ENCODE results near the gene FOXD4L6.
"Not testable (repeated sequence)": the region's sequence is repeated elsewhere in the genome, so short reads cannot be mapped to it uniquely, and the experiment has no call there.

FOXD4L6 gene

DNA sequence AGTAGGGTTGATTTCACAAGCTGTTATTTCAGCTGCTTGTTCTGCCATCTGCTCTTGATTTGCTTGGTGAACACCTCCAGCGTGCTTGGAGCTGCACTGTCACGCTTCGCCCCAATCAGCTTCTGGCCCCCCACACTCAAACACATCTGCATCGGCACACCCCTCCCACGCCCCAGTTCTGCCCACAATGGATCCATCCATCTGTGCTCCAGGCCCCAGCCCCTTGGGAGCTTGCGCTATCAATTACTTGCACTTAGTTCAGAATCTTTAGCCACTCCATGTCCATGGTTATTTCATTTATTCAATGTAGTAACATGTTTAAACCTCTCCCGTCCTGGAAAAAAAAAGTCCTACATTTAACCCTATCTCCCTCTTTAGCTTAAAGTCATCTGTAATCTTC lies 28.0 kb downstream of the FOXD4L6 start:
- DNase-seq (ENCODE audit: low read depth) = not testable (repeated sequence)

- not testable (repeated sequence) for DNase-seq (ENCODE audit: low read depth)
Observed at GRCh38 chr9:41098759-41099158, 29.7 kb downstream of the FOXD4L6 start.

DNA sequence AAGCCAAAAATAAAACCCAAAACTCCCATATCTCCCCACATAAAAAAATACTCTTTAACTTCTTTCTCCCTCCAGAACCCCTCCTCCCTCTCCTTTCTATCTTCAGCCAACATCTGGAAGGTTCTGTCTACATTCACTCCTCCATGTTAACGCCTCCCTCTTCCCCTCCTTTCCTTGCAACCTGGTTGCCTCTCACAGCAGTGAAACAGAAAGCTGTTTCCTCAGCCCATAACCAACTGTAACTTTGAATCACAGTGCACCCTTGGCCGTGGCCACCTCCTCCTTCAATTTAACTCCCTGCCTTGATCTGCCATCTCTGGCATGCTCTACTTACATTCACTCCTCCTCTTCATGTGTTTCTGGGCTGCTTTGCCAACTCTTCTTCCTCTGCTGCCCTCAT lies 33.4 kb downstream of the FOXD4L6 start:
- not testable (repeated sequence) for DNase-seq (ENCODE audit: low read depth)

DNA sequence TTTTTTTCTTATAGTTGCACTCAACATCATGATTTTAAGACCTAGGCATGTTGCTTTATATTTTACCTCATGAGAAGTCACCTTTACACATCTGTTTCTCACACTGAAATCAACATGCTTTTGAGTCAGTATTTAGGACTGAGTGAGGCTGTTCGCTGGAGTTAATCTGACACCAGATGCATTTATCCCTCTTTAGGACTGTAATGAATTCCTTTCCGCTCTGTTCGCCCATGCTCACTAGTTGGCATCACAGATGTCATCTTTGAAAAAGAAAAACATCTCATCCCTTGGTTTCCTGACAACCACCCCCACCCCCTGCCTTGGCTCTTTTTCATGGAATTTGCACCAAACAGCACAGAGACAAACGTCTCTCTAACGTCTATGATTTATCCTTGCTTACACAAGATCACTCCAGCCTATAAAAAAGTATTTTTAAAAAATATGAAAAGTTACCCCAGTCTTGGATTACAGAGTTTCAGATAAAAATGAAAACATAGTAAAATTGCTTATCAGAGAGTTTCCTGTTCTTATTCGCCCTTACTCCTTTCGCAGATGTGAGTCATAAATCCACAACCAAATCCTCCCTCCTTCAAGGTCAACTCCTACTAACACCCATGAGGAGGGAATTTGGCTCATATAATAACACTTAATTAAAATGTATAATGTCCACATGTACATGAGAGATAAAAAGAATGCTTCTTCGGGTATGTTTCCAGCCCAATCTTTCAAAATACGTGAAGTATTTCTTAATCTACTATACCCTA lies 34.3 kb downstream of the FOXD4L6 start:
- not testable (repeated sequence) for DNase-seq (ENCODE audit: low read depth)

- not testable (repeated sequence) for DNase-seq (ENCODE audit: low read depth)
Observed at GRCh38 chr9:41090922-41091321, 37.6 kb downstream of the FOXD4L6 start.

DNA sequence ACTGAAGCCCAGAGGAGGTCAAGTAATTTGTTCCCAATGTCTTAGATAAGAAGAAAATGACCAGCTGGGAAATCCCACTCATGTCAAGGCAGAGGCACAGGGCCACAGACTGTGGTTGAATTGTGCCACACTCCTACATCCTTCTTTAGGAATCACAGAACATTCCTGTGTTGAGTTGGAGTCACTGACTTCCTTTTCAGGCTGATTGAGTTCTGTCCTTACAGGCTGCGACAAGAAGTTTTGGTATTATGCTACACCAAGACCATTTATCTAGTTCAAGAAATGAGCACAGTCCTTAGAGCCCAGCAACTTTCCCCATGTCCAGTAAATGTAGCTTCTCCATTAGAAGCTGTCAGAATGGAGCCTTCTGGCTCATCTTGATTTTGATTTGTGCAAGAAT lies 38.1 kb downstream of the FOXD4L6 start:
- DNase-seq (ENCODE audit: low read depth) = not testable (repeated sequence)

GRCh38 chr9:41088450-41089059 lies 39.9 kb downstream of the FOXD4L6 start:
- DNase-seq (ENCODE audit: low read depth) = not testable (repeated sequence)

GRCh38 chr9:41087929-41088328 lies 40.6 kb downstream of the FOXD4L6 start:
- DNase-seq (ENCODE audit: low read depth) = not testable (repeated sequence)

DNA sequence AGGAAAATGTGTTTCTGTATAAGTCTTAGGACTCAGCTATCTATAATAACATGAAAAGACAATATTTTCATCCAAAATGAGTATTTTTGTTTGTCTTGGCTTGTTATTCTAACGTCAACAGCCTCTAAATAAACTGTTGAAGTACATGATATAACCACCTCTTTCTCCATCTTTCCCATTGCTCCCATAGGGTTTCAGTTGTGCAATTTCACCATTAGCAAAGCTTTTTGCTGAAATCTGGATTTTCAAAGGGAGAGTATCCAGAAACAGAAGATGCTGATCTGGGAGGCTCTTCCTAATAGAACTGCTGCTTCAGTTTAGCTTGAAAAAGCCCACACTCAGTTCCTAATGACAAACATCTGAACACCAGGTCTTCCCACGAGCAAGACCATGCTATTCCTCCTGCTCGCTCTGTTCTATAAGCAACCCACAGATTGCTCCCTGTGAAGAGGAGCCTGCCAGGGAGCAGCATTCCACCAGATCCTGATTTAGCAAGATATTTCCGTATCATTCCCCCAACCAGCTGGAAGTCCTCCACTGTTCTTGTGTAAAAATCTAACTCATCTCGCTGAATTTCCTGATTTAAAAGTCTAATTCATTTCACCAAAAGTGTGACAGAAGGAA lies 41.2 kb downstream of the FOXD4L6 start:
- DNase-seq (ENCODE audit: low read depth) = not testable (repeated sequence)

DNA sequence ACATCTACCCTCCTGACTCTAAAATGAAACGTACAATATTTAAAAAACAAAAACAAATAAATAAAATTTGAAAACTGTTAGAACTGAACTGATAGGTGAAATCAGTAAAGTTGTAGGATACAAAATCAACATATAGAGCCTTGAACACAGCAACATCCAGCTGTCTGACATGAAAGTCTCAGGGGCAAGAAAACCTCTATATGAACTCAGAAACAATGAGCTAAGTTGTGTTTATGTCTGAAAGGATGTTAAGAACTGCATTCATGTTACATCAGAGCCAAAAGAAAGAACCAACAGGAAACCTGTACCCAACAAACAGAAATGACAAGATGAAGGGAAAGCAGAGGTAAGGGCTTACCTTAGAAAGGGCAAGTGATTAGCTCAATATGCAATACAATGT lies 41.8 kb downstream of the FOXD4L6 start:
- DNase-seq (ENCODE audit: low read depth) = not testable (repeated sequence)

DNA sequence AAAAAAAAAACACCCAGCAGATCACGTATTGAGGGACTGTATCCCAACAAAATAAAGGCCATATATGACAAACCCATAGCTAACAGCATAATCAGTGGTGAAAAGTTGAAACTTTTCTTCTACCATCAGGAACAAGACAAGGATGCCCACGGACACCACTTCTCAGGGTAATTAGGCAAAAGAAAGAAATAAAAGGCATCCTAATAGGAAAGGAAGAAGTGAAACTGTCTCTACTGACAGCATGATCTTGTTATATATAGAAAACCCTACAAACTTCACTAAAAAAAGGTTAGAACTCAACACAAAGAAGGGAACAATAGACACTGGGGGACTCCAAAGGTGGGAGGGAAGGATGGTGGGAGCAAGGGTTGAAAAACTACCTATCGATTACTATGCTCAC lies 42.3 kb downstream of the FOXD4L6 start:
- not testable (repeated sequence) for DNase-seq (ENCODE audit: low read depth)

- not testable (repeated sequence) for DNase-seq (ENCODE audit: low read depth)
Observed at GRCh38 chr9:41082358-41082757, 46.1 kb downstream of the FOXD4L6 start.

GRCh38 chr9:41079464-41079863 lies 49.0 kb downstream of the FOXD4L6 start:
- not testable (repeated sequence) for DNase-seq (ENCODE audit: low read depth)

- not testable (repeated sequence) for DNase-seq (ENCODE audit: low read depth)
Observed at GRCh38 chr9:41077586-41077985, 50.9 kb downstream of the FOXD4L6 start.
